Measurements from ENCODE around the gene SV2B.

SV2B gene

DNA sequence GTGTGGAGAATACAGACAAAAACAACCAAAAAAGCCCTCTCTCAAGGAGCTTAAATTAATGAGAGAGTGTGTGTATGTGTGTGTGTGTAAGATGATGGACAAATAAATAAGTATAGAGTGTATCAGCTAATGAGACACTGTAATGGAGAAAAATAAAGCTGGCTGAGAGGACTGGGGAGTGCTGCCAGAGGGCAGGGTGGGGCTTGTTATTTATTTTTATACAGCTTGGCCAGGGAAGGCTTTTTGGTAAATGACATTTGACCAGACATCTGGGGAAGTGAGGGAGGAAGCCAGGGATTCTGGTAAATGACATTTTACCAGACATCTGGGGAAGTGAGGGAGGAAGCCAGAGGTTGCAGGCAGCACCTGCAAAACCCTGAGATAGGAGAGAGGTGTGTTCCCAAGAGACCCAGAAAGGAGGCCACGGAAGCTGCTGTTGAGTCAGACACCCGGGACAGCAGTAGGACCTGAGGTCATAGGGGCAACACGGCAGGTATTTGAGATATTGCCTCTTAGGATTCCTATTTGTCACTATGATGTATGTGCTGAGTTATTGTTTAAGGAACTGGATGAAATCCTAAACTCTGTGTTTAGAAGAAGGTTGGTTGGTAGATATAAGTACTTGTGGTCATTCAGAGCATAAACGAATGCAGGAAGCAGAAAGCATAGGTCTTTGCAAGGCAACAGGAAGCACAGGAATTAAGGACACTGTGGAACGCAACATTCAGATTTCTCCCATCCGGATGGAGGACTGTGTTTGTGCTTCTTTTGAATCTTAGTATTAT is 2.7 kb downstream of the SV2B start:
- no peak for DNase-seq

DNA sequence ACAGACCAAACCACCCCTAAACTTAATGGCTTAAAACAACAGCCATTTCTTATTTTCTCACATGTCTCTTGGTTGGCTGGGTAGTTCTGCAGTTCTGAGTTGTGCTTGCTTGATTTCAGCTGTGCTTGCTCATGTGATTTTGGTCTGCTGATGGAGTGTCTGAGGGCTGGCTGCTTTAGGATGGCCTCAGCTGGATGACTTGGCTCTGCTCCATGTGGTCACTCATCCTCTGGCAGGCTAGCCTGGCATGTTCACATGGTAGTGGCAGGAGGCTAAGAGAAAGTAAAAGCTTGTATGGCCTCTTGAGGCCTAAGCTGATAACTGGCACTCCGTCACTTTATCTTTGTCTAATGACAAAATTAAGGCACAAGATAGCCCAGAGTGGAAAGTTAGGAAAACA is 4.1 kb downstream of the SV2B start:
- no peak for DNase-seq

DNA sequence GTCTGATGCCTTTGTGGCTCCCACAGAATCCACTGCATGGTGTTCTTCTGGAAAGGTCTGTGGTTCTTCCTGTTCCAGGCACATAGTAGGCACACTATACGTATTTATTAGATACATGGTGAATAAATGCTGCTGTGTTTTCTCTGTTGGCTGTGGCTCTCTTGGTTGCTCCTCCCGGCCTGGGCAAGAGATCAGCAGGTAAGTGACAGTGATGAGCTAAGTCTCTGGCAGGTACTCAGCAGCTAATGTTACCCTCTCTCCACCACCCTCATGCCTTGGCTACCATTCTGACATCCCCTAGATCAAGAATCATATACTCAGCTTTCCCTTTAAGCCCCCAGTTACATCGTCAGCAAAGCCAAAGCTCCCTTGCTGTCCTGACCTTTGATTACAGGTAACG is 8.4 kb downstream of the SV2B start:
- DNase-seq: no peak

DNA sequence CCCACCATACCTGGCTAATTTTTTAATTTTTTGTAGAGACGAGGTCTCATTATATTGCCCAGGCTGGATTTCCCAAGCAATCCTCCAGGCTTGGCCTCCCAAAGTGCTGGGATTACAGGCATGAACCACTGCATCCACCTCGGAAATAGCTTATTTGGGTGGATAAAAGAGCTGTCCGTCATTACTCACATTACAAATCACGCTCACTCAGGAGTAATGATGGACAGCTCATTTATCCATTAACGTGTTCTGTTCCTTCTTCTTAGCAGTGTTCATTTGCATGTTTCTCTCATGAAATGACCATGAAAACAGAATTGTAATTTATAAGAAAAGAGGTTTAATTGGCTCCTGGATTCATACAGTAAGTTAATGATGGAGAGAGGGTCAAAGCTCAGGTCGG is 9.8 kb downstream of the SV2B start:
- no peak for DNase-seq

DNA sequence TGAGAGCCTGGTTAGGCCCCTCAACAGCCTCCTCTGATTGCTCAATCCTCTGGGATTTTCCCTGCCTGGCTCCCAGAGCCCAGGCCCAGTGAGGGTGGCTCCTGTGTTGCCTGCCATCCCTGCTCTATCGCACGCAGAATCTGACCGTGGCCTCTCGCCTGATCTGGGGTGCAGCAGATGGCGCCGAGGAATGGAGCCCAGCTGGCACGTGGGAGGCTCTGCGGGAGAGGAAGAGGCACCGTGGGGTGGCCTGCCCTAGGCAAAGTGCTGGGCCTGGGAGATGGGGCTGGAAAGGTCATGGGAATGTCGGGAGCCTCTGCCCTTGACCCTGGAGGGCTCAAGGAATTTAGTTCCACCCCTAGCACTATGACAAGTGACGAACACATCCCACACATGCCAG is 10.3 kb downstream of the SV2B start:
- DNase-seq: no peak

DNA sequence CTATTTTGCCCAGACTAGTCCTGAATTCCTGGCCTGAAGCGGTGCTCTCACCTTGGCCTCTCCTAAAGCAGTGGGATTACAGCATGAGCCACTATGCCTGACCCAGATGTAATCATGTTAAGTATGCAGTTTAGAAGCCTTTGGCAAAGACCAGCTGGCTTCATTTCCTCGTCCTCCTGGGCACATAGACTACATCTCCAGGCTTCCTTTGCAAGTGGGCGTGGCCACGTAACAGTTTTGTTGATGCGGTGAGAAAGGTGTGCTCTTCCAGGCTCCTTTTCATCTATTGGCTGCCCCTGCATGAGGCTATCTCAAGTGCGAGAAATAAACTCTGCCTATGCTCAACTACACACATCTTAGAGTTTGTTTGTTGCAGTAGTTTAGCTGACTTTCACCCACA is 13.0 kb downstream of the SV2B start:
- no peak for DNase-seq

DNA sequence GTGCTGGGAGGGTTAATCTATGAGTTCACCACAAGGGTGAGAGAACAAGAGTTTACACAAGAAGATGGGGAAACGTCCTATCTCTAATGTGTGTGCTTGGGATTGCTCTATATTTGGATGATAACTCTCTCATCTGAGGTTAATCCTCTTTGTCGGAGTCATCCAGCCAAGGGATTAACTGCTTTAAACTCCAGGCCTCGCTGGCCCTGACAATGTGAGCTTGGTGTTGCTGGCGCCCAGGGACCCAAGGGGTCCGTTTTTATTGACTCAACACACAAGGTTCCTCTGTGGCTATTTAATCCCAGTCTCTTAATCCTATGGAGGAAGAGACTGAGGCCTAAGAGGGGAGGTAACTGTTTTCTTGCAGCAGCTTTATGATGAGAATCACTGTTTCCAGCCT is 14.2 kb downstream of the SV2B start:
- DNase-seq: no peak

DNA sequence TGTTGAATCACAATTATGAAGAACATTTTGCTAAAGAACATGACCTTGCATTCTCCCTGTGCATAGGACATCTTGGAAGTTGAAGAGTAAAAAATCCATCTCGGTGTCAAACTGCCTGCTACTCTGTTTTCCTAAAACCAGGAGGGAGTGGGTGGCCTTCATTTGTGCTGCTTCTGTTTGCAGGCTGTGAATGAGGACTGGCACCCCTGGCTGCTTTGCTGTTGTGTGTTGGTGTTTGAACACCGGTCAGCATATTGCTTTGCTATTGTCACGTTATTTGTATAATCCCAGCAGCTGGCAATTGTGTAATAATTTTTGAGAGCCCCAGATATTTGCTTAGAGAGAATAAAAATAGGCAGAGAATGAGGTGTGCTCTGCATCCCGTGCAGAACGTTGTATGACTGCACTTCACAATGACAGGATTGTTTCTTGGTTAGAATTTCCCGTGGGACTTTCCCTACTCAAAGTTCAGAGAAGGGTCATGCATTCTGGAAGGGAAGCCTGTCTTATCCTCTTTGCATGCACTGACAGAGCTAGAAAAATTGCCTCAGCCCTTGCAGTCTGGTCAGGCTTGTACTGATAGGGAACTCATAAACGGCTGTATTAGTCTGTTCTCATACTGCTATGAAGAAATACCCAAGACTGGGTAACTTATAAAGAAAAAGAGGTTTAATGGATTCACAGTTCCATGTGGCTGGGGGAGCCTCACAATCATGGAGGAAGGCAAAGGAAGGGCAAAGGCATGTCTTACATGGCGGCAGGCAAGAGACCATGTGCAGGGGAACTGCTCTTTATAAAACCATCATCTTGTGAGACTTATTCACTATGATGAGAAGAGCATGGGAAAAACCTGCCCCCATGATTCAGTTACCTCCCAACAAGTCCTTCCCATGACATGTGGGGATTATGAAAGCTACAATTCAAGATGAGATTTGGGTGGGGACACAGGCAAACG is 16.3 kb downstream of the SV2B start:
- no peak for DNase-seq

DNA sequence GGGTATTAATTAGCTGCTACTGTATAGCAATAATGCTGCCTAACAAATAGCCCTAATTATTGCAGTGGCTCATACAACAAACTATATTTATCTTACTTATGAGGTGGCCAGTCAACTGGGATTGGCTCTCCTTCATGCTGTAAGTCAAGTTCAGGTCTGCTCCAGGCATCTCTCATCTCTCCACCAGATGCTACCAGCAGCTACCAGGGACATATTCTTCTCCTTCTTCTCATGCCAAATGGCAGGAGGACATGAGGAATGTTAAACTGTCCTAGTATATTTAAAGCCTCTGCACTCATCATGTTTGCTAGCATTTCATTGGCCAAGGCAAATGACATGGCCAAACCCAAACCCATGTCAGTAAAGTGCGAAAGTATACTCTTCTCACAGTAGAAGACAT is 17.3 kb downstream of the SV2B start:
- no peak for DNase-seq

DNA sequence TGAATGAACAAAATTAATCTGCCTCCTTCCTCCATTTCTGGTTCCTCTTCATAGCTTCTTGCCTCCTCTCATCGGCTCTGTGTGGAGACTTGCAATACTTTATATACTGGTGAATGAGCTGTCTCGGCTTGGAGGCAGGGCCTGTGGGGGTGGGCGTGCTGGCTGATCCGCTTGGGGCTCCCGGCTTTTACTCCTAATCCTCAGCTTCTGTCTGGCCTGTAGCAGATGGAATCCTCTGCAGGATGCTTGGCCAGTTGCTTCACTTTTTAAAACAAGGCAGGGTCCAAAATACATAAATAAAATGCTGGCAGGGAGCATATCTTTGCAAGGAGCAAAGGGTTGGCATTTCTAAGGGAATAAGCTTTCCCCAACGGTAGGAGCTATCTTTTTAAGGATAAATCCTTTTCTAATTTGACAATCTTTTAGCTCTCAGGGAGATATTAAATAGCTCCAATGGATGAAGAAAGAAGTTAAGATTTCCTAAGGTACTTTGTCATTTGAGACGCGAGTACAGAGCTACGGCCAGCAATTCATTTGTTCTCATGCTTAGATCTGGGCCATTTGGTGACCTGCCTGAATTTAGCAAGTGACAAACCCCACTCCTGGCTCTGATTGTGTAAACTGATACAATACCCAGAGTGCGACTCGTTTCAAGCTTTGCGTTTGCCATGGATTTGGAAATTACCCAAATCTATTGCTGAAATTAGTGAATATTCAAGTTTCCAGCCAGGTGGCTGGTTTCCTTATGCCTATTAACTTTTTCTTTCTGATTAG is 18.9 kb downstream of the SV2B start:
- no peak for DNase-seq

DNA sequence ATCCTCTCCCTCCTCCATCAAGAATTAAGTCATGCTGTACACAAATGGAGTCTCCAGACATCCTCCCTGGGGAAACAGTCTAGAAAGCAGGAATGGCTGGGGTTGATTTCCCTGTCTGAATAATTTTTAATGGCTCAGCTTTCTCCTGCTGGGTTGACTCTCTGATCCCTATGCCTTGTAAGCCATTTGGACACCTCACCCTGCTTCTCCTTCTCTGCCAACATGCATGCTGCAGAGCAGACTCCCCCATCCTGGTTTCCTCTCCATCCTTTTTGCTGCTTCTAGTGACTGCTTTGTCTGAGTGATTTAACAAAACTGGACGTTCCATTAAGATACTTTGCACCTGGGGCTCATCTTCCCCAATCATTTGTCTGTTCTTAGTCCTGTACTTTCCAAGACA is 22.2 kb downstream of the SV2B start:
- DNase-seq: no peak

DNA sequence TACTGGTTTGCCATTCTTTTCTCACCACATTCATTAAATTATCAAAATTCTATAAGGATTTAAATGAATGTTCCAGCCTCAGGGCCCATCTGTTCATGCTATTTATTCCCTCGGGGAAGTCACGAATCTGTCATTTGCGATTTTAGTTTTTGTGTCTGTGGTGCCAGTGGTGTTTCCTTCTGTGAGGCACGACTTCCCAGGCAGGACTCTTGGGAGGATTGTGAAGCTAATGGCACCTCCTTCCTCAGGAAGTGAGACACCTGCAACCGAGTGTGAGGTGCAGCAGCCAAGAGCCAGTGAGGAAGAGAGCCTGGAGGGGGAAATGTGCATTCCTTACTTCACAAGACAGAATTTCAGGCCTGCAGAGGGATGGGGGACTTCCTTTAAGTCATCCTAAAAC is 24.1 kb downstream of the SV2B start:
- no peak for DNase-seq

DNA sequence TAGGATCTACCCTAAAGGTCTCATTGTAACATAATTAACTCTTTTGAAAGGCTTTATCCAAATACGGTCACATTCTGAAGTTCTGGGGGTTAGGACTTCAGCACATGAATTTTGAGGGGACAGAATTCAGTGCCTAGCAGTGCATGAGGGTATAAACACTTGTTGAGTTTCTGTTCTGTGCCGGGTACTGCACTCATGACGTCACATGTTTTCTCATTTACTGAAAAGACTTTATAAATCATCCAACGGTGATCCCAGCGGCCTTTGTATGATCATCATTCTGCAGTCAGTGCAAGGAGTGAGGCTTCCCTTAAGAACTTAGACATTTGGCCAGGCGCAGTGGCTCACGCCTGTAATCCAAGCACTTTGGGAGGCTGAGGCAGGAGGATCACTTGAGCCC is 25.1 kb downstream of the SV2B start:
- no peak for DNase-seq

DNA sequence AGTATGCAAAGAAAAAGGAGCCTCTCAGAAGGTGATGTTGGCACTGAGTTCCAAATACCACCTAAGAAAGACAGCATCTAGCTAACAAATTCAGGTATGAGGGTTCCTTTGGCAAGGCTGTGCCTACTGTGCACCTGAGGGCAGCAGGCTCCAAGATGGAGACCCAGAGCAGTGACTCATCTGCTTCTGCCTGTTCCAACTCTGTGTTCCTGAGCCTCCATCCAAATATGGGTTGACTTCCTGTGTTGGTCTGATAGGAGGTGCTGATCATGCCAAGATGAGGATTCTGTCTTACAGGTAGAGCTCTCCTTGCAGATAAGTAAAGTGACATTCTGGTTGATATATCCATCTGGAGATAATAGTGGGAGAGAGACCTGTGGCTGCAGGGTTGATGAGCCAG is 26.0 kb downstream of the SV2B start:
- DNase-seq: no peak

DNA sequence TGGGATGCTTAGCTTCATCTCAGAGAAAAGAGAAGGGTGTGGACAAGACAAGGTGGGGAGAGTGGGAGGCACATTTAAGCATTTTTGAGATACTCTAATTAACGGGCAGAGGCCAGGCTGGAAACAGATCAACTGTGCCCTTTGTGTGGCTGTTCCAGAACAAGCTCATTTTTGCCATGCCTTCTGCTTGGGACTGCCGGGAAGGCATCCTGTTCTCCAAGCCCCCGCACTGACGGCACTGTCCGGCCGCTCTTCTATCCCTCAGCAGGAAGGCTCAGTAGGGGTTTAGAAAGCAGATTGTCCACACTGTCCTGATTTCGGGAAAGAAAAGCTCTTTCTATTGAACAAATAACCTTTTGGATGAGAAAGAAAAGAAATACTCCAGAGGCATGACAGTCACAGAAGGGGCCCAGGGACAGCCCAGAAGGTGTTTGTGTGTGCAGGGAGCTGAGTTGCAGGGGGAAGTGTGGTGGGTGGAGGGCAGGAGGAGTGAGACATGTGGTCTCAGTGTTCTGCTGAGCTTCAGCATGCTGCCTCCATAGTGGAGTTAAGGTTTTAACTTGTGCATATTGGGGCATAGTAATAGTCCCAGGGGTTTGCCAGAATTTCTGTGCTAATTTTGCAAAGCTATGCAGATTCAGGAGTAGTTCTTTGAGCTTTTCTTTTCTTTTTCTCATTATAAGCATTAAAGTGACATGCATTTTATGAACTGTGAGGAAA is 27.3 kb downstream of the SV2B start:
- no peak for DNase-seq

DNA sequence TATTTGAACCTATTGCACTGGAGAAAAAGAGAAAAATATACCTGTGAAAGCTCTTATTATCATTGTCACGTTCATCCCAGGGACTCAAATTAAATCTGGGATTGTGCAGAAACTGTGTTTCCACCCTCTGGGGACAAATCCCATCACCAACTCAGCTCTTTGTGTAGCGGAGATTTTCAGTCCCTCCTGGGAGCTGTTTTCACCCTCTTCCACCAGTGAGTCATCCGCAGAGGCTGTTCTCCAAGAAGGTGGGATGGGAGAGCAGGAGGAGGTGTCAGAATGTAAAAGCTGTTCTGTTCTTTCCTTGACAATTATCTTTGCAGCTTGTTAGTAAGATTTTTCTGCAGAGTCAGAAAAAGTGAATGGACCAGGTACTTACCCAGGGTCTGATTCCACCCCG is 28.0 kb downstream of the SV2B start:
- no peak for DNase-seq

DNA sequence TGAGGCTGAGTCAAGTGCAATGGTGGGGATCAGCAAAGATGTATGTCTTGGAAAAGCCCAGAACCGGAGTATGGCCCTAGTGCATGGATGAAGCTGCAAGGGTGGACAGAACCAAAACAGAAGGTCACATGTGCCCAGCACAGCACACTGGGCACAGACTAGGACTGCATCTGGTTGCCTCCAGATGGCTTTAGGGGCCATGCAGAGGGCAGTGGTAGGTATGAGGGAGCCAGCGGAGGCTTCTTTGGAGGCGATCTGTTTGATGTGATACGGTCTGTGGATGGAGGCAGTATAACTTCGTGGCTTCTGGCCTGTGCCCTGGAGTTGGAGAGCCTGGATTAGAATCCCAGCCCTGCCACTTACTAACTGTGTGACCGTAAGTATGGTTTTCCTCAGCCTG is 29.4 kb downstream of the SV2B start:
- DNase-seq: no peak

DNA sequence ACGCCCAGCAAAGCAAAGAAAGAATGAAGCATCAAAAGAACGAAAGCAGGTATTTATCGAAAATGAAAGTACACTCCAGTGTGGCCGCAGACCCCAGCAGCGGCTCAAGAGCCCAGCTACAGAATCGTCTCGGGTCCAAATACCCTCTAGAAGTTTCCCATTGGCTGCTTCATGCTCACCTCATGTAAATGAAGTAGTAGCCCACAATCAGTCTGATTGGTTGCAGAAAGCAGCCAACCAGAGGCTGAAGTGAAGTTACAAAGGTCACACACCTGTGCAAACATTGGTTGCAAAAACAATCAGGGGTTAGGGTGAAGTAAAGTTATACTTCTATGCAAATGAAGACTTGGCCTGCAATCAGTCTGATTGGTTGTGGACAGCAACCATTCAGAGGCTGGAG is 32.0 kb downstream of the SV2B start:
- no peak for DNase-seq

DNA sequence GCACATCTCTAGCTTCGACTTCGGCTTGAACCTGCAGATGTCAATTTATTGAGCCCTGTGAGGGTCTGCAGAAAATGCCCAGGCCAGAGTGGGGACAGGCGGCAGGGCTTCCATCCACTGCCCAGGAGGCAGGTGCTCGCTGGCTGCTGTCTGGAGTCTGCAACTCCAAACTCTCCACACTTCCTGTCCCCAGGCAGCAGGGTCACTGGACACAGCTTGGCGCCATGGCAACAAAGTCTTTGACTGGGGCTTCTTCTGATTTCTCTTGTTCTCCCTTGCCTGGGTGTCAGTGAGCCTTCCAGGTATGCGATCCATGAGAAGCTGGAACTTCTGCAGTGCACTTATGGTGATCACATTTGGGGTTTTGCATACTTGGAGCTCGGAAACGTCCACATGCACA is 33.5 kb downstream of the SV2B start:
- no peak for DNase-seq

DNA sequence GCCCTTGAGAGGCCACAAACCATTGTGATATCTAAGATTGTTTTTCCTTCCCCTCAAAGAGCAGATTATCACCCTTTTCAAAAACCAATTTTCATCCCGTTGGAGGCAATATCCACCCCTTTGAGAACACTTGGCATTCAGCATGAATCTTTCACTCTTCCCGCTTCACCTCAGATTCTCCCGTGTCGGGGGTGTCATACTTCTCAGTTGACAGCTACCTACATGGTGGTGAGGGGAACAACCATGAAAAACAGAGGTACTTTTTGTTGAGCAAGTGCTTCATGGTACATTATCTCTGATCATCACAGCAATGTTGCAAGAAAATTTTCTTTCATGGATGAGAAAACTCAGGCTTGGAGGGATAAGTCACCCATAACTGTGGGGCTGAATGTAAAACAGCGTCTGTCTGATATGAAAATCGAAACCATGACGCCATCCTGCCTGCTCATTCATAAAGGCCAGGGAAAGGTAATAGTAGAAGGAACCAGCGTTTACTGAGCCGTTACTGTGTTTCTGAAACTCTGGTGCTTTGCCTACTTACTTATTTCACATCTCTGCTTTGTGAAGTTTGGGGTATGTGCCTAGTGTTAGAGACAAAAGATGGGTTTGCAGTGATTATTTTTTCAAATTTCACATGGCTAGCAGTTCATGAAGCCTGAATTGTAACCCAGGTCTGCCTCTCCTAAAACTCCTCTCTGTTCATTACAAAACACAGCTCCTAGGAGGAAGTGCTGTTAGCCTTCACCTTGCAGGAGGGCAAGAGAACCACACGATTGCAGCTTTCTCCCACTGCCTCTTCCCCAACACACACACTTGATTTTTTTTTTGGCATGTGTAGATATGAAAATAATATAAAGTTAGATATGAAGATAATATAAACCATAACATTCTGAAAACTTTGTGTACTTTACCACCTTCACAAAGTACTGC is 35.4 kb downstream of the SV2B start:
- DNase-seq: peak; percentile 8

DNA sequence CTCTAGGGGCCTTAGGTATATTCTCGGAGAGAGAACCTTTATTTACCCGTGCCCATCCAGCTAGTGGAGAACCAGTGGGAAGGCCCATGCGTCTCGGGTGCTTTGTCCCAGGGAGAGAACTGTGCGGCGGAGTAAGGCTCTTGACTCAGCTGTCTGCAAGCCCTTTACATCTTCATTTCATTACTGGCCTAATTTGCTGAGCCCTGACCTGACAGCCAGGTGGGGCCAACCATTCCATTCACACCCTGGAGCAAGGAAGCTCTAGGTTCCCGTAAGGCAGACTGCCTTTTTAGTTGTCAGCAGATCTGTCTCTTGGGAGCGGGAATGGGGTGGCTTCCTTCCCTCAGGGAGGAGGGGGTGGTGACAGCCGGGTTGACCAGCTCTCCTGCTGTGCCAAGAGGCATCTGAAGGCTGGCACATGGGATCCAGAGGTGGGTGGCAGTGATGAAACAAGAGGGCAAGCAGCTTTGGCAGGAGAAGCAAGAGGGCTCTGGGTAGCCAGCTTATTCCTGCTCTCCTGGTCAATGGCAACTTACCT is 36.4 kb downstream of the SV2B start:
- no peak for DNase-seq
